ENCODE data around the gene SSH2.

DNA sequence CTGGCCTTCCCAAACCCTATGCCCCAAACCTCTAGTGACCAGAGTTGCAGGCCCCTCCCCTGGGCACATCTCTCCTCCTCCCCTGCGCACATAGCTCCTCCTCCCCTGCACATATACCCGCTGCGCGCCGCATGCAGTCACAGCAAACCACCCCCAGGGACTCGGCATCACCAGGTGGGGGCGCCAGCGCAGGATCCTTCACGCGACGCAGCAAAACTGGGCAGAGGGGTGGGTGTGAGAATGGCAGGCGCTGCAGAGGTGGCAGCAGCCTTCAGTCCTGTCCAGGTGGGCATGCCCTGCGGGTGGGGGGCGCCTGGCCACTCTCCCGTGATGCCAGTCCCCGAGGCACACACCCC, 312.9 kb downstream of the SSH2 start:
- TF ChIP-seq OSR1 (CRISPR knock-in tag; IDR thresholded peaks at IDR 0.05) (no peak), TOX (CRISPR knock-in tag; IDR thresholded peaks at IDR 0.05; ENCODE audit: borderline replicate concordance) (no peak)
